Measurements from ENCODE around the gene EVA1A. TPM values are rescaled to one million over a fixed set of nuclear protein-coding genes. Genes with fewer than 3 reads are reported as not detected.

The EVA1A gene
- total RNA-seq, 1 experiment from 2014 or later, result 10.8 TPM

DNA sequence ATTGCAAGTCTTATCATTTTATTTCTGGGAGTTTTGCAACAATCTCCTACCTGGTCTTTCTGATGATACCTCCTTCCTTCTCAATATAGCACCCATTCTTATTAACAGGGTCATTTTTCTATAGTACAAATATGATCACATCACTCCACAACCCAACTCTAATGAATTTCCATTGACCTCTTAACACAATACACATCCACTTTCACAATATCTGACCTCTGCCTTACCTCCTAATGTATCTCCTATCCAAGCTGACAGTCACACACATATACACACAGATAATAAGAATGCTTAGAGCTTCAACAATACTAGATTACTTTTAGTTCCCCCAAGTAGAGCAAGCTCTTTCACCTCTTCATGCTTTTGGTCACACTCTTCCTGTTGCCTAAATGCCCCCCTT is 40.9 kb downstream of the EVA1A start:
- Histone ChIP-seq H3K27ac (no peak overlapping the region), H2AFZ (no peak overlapping the region), H3K9me3 (ENCODE audit: insufficient read depth, low read depth) (no peaks in the 10 kb centered on the region), H3F3A (ENCODE audit: insufficient read depth, low read depth) (peaks cover 23% of the 10 kb centered on the region), H3K79me2 (ENCODE audit: low read depth) (no peaks in the 10 kb centered on the region), H3K4me1 (replicated peaks; ENCODE audit: insufficient read depth) (peaks cover 22% of the 10 kb centered on the region), H3K9me2 (ENCODE audit: insufficient read depth) (no peaks in the 10 kb centered on the region), H3K27me3 (ENCODE audit: insufficient read depth, low read depth) (no peaks in the 10 kb centered on the region), H3K4me3 (no peak overlapping the region), H3K36me3 (ENCODE audit: low read depth) (peaks cover 7% of the 10 kb centered on the region; the same call in 1 of the 2 replicates), H3K4me2 (no peak overlapping the region), H4K20me1 (ENCODE audit: insufficient read depth) (no peaks in the 10 kb centered on the region)
- ChIA-PET POLR2A (ENCODE audit: unreplicated experiment) (no interaction called here), CTCF (interaction anchor here (0.7 kb wide), 1 partner anchor 120 kb away, joined by 7 read pairs; no protein-coding TSS in a partner anchor)
- no TSS peak for BruUV-seq (replicated peaks)
- no peak for DNase-seq
- TF ChIP-seq EZH2 (IDR thresholded peaks at IDR 0.05; ENCODE audit: low read depth) (no peak), CTCF (conservative IDR thresholded peaks at IDR 0.05) (no peak)
- intact Hi-C loops (cut with micrococcal nuclease; ENCODE audit: unreplicated experiment), result no loop called here

- Histone ChIP-seq H4K20me1 (ENCODE audit: insufficient read depth) (no peaks in the 10 kb centered on the region), H3K4me2 (no peak overlapping the region), H3F3A (ENCODE audit: insufficient read depth, low read depth) (peaks cover 15% of the 10 kb centered on the region), H3K36me3 (ENCODE audit: low read depth) (peaks cover 7% of the 10 kb centered on the region), H3K27me3 (ENCODE audit: insufficient read depth, low read depth) (no peaks in the 10 kb centered on the region), H3K9me3 (ENCODE audit: insufficient read depth, low read depth) (no peaks in the 10 kb centered on the region), H3K79me2 (ENCODE audit: low read depth) (no peaks in the 10 kb centered on the region), H3K4me3 (no peak overlapping the region), H3K27ac (no peak overlapping the region), H3K4me1 (replicated peaks; ENCODE audit: insufficient read depth) (peaks cover 14% of the 10 kb centered on the region), H3K9me2 (ENCODE audit: insufficient read depth) (no peaks in the 10 kb centered on the region), H2AFZ (no peak overlapping the region)
- no TSS peak for BruUV-seq (replicated peaks)
- DNase-seq, result no peak
- intact Hi-C loops (cut with micrococcal nuclease; ENCODE audit: unreplicated experiment), result no loop called here
- POLR2A ChIA-PET (ENCODE audit: unreplicated experiment), result no interaction called here
- TF ChIP-seq CTCF (conservative IDR thresholded peaks at IDR 0.05) (no peak), EZH2 (IDR thresholded peaks at IDR 0.05; ENCODE audit: low read depth) (no peak)
- CTCF ChIA-PET, result no interaction called here
Measured at GRCh38 chr2:75518638-75519465, 41.9 kb downstream of the EVA1A start.

DNA sequence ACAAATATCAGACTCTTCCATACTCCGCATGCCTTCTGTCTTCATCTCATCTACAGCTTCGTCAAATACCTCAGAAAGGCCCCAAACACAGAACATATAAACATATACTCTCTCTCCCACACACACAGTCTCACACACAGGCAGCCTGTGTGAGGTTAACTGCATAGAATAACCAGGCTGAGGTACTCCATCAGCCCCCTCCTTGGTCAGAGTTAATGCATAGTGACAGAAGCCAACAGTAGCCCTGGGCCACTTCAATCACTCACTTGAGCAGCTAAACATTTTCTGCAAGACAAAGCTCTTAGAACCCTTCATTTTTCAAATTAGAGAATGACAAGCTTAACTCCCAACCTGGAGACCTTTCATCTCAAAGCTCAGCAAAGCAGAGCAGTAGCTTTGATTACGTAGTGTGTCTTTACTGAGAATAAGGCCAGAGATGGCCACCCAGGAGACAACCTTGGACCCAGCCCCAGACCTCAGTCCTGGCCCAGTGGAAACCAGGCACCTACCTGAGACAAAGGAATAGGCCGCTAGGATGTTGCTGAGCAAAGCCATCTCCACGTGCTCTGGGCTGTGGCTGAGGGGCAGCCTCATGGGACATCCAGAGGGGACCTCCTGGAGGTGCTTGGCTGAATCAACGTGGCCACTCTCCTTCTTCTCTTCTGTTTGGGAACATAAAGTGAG is 43.0 kb downstream of the EVA1A start:
- Histone ChIP-seq H3K4me1 (replicated peaks; ENCODE audit: insufficient read depth) (peaks cover 5% of the 10 kb centered on the region), H3K4me2 (no peak overlapping the region), H3K4me3 (no peak overlapping the region), H3K36me3 (ENCODE audit: low read depth) (peaks cover 16% of the 10 kb centered on the region), H3K27ac (no peak overlapping the region), H3K27me3 (ENCODE audit: insufficient read depth, low read depth) (no peaks in the 10 kb centered on the region), H3K9me3 (ENCODE audit: insufficient read depth, low read depth) (no peaks in the 10 kb centered on the region; the same call in 1 of the 2 replicates), H4K20me1 (ENCODE audit: insufficient read depth) (no peaks in the 10 kb centered on the region), H2AFZ (no peak overlapping the region), H3K79me2 (ENCODE audit: low read depth) (no peaks in the 10 kb centered on the region), H3F3A (ENCODE audit: insufficient read depth, low read depth) (peaks cover 6% of the 10 kb centered on the region), H3K9me2 (ENCODE audit: insufficient read depth) (no peaks in the 10 kb centered on the region)
- intact Hi-C loops (cut with micrococcal nuclease; ENCODE audit: unreplicated experiment), result no loop called here
- ChIA-PET CTCF (no interaction called here), POLR2A (ENCODE audit: unreplicated experiment) (no interaction called here)
- no peak for TF ChIP-seq EZH2 (IDR thresholded peaks at IDR 0.05; ENCODE audit: low read depth)
- TF ChIP-seq CTCF (conservative IDR thresholded peaks at IDR 0.05), result no peak
- no TSS peak for BruUV-seq (replicated peaks)
- no peak for DNase-seq
